ENCODE data around the gene MYBPC1.

DNA sequence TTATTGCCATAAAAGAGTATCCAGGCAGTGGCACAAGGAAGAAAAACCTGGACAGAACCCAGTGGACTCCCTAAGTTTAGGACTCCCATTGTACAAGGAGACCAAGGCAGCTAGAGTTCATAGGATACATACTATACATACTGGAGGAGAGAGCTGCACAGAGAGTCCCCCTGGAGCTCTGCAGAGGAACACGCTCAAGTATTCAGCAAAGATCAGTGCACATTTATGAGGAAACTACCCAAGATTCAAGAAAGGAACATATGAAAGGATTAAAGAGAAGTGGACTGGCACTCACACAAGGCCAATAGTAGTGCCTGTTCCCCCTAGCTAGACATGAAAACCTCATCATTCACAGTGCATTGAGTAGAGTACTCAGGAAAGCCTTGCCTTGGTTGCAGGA, 59.7 kb downstream of the MYBPC1 start:
- no peak for TF ChIP-seq ZNF121 (tag by site-specific recombination; IDR thresholded peaks at IDR 0.05)
- TF ChIP-seq, protein P1, sequence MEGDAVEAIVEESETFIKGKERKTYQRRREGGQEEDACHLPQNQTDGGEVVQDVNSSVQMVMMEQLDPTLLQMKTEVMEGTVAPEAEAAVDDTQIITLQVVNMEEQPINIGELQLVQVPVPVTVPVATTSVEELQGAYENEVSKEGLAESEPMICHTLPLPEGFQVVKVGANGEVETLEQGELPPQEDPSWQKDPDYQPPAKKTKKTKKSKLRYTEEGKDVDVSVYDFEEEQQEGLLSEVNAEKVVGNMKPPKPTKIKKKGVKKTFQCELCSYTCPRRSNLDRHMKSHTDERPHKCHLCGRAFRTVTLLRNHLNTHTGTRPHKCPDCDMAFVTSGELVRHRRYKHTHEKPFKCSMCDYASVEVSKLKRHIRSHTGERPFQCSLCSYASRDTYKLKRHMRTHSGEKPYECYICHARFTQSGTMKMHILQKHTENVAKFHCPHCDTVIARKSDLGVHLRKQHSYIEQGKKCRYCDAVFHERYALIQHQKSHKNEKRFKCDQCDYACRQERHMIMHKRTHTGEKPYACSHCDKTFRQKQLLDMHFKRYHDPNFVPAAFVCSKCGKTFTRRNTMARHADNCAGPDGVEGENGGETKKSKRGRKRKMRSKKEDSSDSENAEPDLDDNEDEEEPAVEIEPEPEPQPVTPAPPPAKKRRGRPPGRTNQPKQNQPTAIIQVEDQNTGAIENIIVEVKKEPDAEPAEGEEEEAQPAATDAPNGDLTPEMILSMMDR (tag by site-specific recombination; IDR thresholded peaks at IDR 0.05): no peak
- TF ChIP-seq SP2 (tag by site-specific recombination; IDR thresholded peaks at IDR 0.05): no peak
- TF ChIP-seq ZNF324 (tag by site-specific recombination; IDR thresholded peaks at IDR 0.05): no peak
- TF ChIP-seq, protein P2, sequence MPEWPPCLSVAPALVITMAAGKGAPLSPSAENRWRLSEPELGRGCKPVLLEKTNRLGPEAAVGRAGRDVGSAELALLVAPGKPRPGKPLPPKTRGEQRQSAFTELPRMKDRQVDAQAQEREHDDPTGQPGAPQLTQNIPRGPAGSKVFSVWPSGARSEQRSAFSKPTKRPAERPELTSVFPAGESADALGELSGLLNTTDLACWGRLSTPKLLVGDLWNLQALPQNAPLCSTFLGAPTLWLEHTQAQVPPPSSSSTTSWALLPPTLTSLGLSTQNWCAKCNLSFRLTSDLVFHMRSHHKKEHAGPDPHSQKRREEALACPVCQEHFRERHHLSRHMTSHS (tag by site-specific recombination; IDR thresholded peaks at IDR 0.05): no peak

All from HEK293 (cell line).